HG02623 (cell line): ENCODE data around the gene HUS1B.

Experiments
- ATAC-seq: cut with Tn5 transposase; IDR thresholded peaks from one replicate; pipeline ENCODE4 v1.9.1; 2021; ENCODE audit warnings: moderate library complexity; ENCODE audit not compliant: unreplicated experiment

The HUS1B gene

DNA sequence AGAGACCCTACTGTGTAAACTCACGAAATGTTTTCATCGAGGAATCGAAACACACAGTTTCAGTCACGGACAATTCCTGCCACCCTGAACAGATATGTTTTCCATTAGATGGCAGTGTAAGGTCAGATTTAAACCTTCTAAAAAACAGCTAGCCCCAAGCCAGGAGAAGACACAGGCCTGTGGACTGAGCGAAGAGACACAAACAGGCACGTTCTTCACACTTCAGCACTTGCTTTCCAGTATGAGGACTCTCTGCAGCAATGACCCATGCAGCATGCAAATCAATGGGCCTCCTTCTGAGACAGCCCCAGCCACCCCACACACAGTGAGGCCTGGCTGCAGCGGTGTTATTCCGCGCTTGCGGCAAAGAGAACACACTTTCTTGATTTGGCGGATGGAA is 31.9 kb downstream of the HUS1B start:
- no peak for ATAC-seq

DNA sequence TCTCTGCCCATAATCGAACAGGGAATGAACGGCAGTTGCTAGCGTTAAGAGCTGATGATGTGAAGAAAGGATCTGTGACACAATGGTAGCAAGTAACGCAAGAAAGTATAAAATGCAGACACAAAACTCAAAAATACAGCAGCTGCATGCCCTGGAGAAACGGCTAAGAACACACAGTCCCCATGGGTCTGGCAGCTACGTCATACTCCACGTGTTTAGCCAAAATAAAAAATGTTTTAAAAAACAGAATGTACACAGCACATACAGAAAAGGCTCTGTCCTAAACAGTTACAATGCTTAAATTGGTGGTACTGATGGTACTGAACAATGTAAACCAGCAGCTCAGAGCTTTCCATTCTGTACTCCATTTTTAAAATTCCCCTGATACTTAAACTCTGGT is 34.4 kb downstream of the HUS1B start:
- no peak for ATAC-seq

DNA sequence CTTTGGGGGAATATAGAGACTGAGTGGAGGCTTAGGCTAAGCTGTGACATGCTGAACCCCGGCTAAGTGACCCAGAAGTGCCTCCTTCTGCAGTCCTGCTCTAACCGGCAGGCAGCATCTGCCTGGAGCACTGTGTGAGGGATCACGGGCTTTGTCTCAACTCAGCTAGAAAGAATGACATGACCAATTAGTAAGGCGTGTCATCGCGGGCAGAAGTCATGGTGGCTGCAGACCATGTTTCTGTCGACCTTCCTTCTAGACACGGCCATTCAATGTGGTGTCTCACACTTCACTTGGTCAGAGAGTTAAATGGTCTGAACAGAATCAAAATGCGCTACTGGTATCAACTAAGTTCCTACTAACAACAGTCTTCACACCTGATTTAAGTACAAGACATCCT is 35.0 kb downstream of the HUS1B start:
- ATAC-seq, result no peak

DNA sequence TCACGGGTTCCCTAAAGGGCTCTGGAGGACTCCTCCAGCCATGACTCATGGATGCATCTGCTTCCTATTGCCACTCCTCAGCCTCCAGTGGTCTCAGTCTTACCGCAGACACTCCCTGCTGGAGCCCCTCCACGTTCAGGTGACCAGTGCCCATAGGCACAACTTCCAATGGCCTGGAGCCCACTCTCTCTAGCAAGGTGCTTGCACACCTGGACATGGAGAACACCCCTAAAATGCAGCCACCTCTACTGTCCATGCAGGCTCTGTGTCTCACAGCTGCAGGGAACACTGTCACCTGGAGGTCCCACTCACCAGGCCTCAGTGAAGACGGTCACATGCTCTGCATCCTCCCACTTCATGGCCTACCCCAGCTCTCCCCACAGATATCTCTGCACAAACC is 36.0 kb downstream of the HUS1B start:
- no peak for ATAC-seq

DNA sequence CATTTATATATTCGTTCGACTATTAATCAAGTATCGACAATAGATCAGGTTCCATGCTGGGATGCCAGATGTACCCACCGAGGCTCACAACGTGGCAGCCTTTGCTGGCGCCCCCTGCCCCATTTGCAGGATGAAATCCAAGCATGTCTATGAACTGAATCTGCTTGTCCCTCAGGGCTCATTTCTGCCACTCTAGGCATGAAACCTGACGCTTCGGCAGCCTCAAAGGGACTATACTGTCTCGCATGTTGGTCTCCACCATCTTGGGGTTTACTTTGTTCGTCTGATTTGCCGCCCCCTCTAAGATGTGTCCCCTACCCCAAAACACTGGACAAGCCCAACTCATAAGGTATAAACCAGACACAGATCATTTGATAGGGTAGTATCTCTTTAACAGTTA is 36.7 kb downstream of the HUS1B start:
- no peak for ATAC-seq

DNA sequence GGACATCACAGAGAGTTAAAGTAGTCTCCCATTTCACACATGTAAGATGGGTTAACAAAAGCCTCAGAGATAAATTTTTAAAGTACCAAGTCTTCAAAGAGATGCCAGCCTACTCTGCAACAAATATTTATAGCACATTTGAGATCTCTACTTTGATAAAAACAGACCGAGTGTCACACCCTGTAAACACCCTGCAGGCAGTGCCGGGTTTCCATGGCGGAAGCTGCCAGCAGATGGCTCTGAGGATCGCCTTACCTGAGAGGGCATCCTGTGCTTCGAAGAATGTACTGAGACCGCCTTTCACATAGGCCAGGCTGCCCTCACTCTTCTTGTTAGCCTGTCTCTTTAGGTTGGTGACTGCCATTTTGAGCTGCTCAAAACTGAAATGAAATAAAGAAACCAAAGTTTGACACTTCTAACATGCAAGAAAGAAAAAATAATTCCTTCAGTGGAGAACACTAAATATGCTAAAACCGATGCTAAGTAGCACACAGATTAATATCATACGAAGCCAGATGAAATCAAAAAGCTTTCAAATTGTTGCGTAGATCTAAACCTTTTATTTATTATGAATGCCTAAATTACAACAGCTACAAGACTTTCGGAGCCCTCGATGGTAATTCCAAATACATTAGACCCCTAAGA is 39.3 kb downstream of the HUS1B start:
- no peak for ATAC-seq

DNA sequence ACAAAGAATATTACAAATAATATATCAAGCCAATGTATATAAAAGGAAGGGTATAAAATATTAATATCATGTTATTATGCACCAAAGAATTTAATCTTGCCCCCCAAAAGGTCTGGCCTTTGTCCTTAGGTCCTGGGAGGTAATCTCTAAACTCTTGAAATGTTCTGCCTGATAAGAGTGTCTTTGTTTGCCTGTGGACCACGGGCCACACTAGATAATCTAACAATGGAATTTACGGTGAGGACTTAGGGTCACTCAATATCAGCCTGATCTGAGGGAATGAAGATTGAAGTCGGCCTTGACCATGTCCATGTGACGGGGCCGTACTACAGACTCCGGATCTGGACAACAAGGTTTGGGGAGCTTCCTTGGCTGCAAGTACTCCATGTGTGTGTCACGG is 42.9 kb downstream of the HUS1B start:
- no peak for ATAC-seq

DNA sequence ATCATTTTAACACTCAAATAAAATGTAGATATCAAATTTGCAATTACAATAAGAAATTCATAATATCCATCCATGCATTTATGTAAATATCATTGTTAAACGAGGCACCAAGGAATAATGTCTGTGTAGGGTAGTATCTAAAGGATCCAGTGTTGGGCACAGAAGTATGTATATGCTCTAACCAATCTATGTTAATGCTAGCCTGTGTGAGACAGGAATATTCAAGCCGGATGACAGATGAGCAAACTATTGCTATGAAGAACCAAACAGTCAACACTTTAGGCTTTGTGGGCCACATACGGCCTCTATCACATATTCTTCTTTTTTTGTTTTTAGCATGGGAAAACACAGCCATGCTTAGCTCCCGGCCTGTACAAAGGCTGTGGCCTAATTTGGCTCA is 45.0 kb downstream of the HUS1B start:
- ATAC-seq, result no peak

DNA sequence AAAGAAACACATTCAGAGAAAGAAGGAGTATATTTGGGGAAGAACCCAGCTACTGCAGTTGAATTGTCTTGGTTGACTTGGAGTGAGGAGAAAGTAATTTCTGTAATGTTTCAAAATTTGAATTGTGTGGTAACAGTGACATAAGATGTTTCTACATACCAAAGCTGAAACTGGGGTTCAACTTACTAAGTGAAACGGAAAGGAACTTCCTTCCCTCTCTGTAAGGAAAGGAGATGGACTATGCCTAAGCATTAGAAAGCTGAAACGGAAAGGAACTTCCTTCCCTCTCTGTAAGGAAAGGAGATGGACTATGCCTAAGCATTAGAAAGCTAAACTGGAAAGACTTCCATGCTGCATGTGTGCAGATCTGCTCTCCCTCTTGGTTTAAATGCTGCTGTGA is 46.0 kb downstream of the HUS1B start:
- no peak for ATAC-seq

DNA sequence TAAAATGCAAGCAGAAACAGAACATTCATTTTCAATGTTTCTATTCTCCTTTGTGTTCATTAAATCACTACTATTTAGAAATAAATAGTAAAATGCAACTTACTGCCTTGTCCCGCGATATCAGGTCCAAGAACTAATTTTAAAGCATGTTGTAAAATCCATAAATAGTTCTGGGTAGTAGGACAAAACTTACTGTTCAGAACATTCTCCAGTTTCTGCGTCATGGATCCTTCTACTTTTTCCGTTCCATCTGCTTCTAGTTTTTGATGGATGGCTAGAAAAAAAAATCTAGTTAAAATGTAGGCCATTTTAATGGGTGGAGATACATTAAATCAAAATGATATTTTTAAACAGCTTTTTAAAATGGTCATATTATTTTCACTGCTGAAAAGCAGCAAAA is 47.0 kb downstream of the HUS1B start:
- ATAC-seq, result no peak

DNA sequence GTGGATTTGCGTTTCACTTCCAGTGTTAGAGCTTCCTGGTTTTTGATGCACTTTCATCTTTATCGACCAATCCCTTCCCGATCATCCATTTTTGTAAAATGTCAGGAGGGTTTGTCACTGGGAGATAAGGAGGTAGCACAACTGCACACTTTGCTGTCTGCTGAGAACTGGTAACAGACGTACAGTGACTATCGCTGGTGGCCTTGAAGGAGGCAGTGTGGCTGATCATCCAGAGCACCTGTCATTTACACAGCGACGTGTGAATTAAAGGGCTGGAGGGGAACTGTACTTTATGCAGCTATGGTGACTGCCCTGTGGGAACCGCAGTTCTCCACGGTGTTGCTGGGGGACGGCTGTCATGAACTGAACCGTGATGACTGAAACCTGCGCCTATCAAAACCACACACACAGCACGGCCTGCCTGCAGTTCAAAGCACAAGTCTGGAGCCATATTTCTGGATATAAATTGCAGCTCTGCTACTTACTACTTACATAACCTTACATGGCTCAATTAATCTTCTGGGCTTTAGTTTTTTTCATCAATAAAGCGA is 50.0 kb downstream of the HUS1B start:
- no peak for ATAC-seq
